SU-DHL-6 (cell line): Measurements from ENCODE around the gene C2orf80.

Source experiments
- H2AFZ ChIP-seq: fragments of 200-600 bp; sonication (generic); 2 replicates; pipeline ENCODE4 v1.6.1; 2014; ENCODE audit warnings: low read depth, mild to moderate bottlenecking, moderate library complexity, mixed read lengths, antibody characterized with exemption, low read length; ENCODE audit not compliant: severe bottlenecking
- H3F3A ChIP-seq: fragments of 200-600 bp; shearing (Covaris generic); 2 replicates; pipeline ENCODE4 v1.6.0; 2016; ENCODE audit warnings: antibody characterized with exemption, mild to moderate bottlenecking; ENCODE audit not compliant: insufficient read depth
- H3K27ac ChIP-seq: fragments of 200-600 bp; sonication (generic); 2 replicates; pipeline ENCODE4 v1.5.1; 2016; ENCODE audit warnings: low read depth, mild to moderate bottlenecking, low read length, moderate library complexity, mixed read lengths
- H3K27me3 ChIP-seq: fragments of 200-600 bp; sonication (generic), shearing (Covaris generic); 2 replicates; pipeline ENCODE4 v1.6.0; 2014; ENCODE audit warnings: mild to moderate bottlenecking, low read length
- H3K36me3 ChIP-seq: fragments of 200-600 bp; sonication (generic); 2 replicates; pipeline ENCODE4 v1.6.1; 2014; ENCODE audit warnings: mild to moderate bottlenecking, low read length, mixed read lengths
- H3K4me2 ChIP-seq: fragments of 300-600, 200-600 bp; shearing (Covaris generic), sonication (generic); 2 replicates; pipeline ENCODE4 v1.6.0; 2014; ENCODE audit warnings: low read length, low read depth, mild to moderate bottlenecking; ENCODE audit not compliant: poor library complexity, severe bottlenecking
- H3K4me3 ChIP-seq: fragments of 200-600 bp; sonication (generic); 2 replicates; pipeline ENCODE4 v1.5.1; 2014; ENCODE audit warnings: antibody characterized with exemption, low read length, mild to moderate bottlenecking, mixed read lengths; ENCODE audit not compliant: insufficient read depth, poor library complexity, severe bottlenecking
- H3K79me2 ChIP-seq: fragments of 200-600 bp; sonication (generic); 2 replicates; pipeline ENCODE4 v1.6.1; 2014; ENCODE audit warnings: mild to moderate bottlenecking, low read length, moderate library complexity; ENCODE audit not compliant: insufficient read depth
- H3K9ac ChIP-seq: fragments of 200-600 bp; sonication (generic); 2 replicates; pipeline ENCODE4 v1.7.0; 2014; ENCODE audit warnings: mild to moderate bottlenecking, low read length
- H3K9me2 ChIP-seq: fragments of 200-600 bp; sonication (generic); replicated peaks from 2 replicates; pipeline ENCODE4 v1.6.1; 2014; ENCODE audit warnings: low read length; ENCODE audit not compliant: insufficient read depth
- H3K9me3 ChIP-seq: fragments of 200-600 bp; sonication (generic); 2 replicates; pipeline ENCODE4 v1.6.1; 2014; ENCODE audit warnings: low read length, mixed read lengths; ENCODE audit not compliant: insufficient read depth
- H4K20me1 ChIP-seq: fragments of 200-600 bp; sonication (generic); 2 replicates; pipeline ENCODE4 v1.6.1; 2014; ENCODE audit warnings: low read depth, mild to moderate bottlenecking, antibody characterized with exemption, low read length, moderate library complexity, mixed read lengths
- EZH2phosphoT487 ChIP-seq: fragments of 200-600 bp; sonication (generic), shearing (Covaris generic); conservative IDR thresholded peaks from 2 replicates; pipeline ENCODE4 v1.6.1; 2018; ENCODE audit warnings: mild to moderate bottlenecking, antibody characterized with exemption, low read length, moderate library complexity, mixed read lengths
- TF ChIP-seq, protein P1 (sequence below): fragments of 200-600 bp; sonication (generic); IDR thresholded peaks from one replicate; pipeline ENCODE4 v1.5.1; 2017; ENCODE audit warnings: antibody characterized with exemption, mild to moderate bottlenecking, low read length, moderate library complexity; ENCODE audit not compliant: insufficient read depth, poor library complexity, severe bottlenecking

Gene C2orf80

DNA sequence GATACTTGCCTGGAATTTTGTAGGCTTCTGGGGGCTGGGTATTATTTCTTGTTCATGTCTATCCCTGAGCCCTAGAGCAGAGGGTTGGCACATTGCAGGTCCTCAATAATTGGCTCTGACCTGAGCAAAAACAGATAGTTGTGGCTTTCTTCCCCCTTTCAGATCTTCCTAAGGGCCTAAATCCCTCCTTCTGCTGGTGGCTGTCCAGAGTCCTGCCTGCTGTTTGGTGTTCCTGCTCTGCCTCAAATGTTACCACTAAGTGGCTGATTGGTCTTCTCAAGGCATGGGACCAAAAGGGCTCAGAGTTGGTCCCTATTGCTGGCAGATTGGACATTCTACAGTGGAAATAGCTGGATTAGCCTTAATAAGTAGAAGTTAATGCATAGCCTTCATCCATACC, 42.8 kb downstream of the C2orf80 start:
- no peak overlapping the region for H3K4me3 ChIP-seq
- no peaks in the 10 kb centered on the region for H3K9me2 ChIP-seq
- no peak overlapping the region for H2AFZ ChIP-seq
- H3K79me2 ChIP-seq = no peaks in the 10 kb centered on the region
- H3K27me3 ChIP-seq = no peaks in the 10 kb centered on the region
- no peak overlapping the region for H3K4me2 ChIP-seq
- no peak for TF ChIP-seq EZH2phosphoT487
- TF ChIP-seq, protein P1, sequence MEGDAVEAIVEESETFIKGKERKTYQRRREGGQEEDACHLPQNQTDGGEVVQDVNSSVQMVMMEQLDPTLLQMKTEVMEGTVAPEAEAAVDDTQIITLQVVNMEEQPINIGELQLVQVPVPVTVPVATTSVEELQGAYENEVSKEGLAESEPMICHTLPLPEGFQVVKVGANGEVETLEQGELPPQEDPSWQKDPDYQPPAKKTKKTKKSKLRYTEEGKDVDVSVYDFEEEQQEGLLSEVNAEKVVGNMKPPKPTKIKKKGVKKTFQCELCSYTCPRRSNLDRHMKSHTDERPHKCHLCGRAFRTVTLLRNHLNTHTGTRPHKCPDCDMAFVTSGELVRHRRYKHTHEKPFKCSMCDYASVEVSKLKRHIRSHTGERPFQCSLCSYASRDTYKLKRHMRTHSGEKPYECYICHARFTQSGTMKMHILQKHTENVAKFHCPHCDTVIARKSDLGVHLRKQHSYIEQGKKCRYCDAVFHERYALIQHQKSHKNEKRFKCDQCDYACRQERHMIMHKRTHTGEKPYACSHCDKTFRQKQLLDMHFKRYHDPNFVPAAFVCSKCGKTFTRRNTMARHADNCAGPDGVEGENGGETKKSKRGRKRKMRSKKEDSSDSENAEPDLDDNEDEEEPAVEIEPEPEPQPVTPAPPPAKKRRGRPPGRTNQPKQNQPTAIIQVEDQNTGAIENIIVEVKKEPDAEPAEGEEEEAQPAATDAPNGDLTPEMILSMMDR = no peak
- H3K27ac ChIP-seq = no peak overlapping the region
- H3K36me3 ChIP-seq = no peaks in the 10 kb centered on the region
- no peaks in the 10 kb centered on the region for H3K9me3 ChIP-seq
- H3F3A ChIP-seq = no peaks in the 10 kb centered on the region
- H3K9ac ChIP-seq = no peak overlapping the region
- no peaks in the 10 kb centered on the region for H4K20me1 ChIP-seq

DNA sequence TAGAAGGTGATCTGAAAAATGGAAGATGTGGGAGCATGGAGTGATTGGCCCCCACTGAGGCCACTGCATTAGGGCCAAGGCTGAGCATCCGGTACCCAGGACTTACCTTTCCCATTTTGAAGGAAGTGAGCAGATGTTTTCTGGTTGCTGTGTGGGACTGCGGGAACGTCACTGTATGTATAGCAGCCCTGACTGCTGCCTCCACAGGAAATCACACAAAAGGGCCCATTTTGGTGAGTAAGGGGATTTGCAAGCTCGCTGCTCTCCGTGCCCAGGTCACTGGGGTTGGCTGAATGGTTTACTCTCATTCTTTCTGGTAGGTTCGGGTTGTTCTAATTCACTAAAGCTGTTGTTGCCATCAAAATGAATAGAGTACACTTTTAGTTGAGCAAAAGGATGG, 43.8 kb downstream of the C2orf80 start, which contains the start of gene CRYGB:
Gene CRYGB, minus strand, starts transcription at position 153 of the 400 bp plus-strand sequence. Its CDS starts 38 bp downstream, at position 115.
- no peak for TF ChIP-seq EZH2phosphoT487
- TF ChIP-seq, protein P1 = no peak
- H3K9me3 ChIP-seq = no peaks in the 10 kb centered on the region
- H3F3A ChIP-seq = no peaks in the 10 kb centered on the region
- no peaks in the 10 kb centered on the region for H4K20me1 ChIP-seq
- no peaks in the 10 kb centered on the region for H3K9me2 ChIP-seq
- H3K27me3 ChIP-seq = no peaks in the 10 kb centered on the region
- no peak within 1 kb of the TSS for H3K4me2 ChIP-seq
- no peaks in the 10 kb centered on the region for H3K36me3 ChIP-seq
- no peak within 1 kb of the TSS for H3K27ac ChIP-seq
- no peak within 1 kb of the TSS for H3K9ac ChIP-seq
- no peak within 1 kb of the TSS for H2AFZ ChIP-seq
- no peak within 1 kb of the TSS for H3K4me3 ChIP-seq
- no peaks in the 10 kb centered on the region for H3K79me2 ChIP-seq

DNA sequence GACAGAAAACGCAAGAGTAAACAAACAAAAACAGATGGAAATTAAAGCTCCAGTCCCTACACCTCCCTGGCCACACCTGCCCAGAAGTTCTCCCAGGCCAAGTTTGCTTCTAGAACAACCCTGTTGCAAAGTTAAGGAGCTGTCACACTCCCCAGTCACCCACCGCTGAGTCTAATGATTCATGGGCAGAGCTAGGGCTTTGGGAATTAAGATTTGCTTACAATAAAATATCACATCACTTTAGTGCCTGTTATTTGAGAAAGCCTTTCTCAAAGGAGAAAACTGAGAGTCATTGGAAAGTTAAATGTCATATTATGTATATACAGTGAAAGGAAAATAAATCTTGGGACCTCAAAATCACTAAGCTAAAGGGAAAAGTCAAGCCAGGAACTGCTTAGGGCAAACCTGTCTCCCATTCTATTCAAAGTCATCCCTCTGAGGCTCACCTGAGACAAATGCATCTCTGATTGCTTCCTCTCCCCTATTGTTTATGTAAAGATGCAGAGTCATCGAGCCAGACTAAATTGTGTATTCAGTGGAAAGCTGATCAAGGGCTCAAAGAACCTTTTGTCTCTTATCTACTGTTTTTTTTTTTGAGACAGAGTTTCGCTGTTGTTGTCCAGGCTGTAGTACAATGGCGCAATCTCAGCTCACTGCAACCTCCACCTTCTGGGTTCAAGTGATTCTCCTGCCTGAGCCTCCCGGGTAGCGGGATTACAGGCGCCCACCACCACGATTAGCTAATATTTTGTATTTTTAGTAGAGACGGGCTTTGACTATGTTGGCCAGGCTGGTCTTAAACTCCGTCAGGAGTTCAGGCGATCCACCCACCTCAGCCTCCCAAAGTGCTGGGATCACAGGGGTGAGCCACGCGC, 46.7 kb downstream of the C2orf80 start:
- Histone ChIP-seq H3K4me3 (no peak overlapping the region), H3F3A (no peaks in the 10 kb centered on the region), H3K9me3 (no peaks in the 10 kb centered on the region), H3K9me2 (no peaks in the 10 kb centered on the region), H3K9ac (no peak overlapping the region), H3K36me3 (no peaks in the 10 kb centered on the region), H2AFZ (no peak overlapping the region), H3K4me2 (no peak overlapping the region), H3K27ac (no peak overlapping the region), H3K27me3 (no peaks in the 10 kb centered on the region), H3K79me2 (no peaks in the 10 kb centered on the region), H4K20me1 (no peaks in the 10 kb centered on the region)
- TF ChIP-seq, protein P1 = no peak
- no peak for TF ChIP-seq EZH2phosphoT487
